Retinal pigment epithelial cell (primary cell): ENCODE data around the gene STH.
A peak's percentile ranks its signal among the peaks of the same experiment; 100 is the strongest.

ENCODE experiments used
- DNase-seq: peaks from one replicate; pipeline ENCODE4 v3.0.0-alpha.2; 2010; ENCODE audit warnings: low read depth
- H3K4me3 ChIP-seq: 2 replicates; pipeline ENCODE4 v1.5.1; 2011; ENCODE audit warnings: mild to moderate bottlenecking, low read length, control low read depth, moderate library complexity
- TF ChIP-seq, protein P1 (sequence below): conservative IDR thresholded peaks from 2 replicates; pipeline ENCODE4 v1.5.1; 2011; ENCODE audit warnings: low read depth, low read length, control low read depth, inconsistent platforms

Gene STH

DNA sequence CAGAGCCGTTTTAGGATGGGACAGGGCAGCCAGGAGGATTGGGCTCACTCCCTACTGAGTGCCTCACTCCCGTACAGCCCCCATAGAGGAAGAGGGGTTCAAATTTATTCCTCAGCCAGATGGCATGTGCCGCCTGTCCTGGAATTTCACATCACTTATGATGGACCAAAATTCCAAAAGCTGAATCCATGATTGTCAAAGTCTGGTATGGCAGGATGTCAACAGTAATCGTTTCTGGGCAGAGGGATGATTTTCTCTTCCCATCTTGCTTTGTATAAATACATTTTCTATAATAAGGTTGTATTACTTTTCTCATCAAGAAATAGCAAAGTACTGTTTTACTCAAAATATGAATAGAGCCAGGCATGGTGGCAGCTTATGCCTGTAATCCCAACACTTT is 38.7 kb upstream of the STH start:
- TF ChIP-seq, protein P1, sequence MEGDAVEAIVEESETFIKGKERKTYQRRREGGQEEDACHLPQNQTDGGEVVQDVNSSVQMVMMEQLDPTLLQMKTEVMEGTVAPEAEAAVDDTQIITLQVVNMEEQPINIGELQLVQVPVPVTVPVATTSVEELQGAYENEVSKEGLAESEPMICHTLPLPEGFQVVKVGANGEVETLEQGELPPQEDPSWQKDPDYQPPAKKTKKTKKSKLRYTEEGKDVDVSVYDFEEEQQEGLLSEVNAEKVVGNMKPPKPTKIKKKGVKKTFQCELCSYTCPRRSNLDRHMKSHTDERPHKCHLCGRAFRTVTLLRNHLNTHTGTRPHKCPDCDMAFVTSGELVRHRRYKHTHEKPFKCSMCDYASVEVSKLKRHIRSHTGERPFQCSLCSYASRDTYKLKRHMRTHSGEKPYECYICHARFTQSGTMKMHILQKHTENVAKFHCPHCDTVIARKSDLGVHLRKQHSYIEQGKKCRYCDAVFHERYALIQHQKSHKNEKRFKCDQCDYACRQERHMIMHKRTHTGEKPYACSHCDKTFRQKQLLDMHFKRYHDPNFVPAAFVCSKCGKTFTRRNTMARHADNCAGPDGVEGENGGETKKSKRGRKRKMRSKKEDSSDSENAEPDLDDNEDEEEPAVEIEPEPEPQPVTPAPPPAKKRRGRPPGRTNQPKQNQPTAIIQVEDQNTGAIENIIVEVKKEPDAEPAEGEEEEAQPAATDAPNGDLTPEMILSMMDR: no peak
- DNase-seq: no peak
- H3K4me3 ChIP-seq: no peak overlapping the region

DNA sequence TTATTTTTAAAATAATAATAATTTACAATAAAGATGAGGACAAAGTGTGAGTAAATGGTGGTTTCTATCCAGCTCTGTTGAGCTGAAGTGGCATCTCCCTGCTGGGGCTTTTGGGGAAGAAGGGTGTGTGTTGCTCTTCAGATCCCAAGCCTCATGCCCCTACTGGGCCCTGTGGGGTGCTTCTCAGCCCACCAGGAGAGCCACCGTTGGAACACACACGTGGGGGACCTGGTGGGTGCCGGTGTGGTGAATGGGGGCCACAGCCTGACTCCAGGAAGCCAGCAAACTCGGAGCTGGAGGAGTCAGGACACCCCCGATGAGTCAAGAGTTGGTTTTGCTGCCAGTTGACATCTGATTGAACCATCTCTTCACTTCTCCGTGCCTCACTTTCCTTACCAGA is 37.8 kb upstream of the STH start:
- no peak for DNase-seq
- TF ChIP-seq, protein P1: no peak

DNA sequence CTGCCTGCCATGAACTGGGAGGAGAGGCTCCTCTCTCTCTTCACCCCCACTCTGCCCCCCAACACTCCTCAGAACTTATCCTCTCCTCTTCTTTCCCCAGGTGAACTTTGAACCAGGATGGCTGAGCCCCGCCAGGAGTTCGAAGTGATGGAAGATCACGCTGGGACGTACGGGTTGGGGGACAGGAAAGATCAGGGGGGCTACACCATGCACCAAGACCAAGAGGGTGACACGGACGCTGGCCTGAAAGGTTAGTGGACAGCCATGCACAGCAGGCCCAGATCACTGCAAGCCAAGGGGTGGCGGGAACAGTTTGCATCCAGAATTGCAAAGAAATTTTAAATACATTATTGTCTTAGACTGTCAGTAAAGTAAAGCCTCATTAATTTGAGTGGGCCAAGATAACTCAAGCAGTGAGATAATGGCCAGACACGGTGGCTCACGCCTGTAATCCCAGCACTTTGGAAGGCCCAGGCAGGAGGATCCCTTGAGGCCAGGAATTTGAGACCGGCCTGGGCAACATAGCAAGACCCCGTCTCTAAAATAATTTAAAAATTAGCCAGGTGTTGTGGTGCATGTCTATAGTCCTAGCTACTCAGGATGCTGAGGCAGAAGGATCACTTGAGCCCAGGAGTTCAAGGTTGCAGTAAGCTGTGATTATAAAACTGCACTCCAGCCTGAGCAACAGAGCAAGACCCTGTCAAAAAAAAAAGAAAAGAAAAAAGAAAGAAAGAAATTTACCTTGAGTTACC is 36.7 kb upstream of the STH start:
- no peak overlapping the region for H3K4me3 ChIP-seq
- TF ChIP-seq, protein P1: no peak
- DNase-seq: no peak

More for the DNA sequence above, 37.8 kb upstream of the STH start:
- no peak overlapping the region for H3K4me3 ChIP-seq

DNA sequence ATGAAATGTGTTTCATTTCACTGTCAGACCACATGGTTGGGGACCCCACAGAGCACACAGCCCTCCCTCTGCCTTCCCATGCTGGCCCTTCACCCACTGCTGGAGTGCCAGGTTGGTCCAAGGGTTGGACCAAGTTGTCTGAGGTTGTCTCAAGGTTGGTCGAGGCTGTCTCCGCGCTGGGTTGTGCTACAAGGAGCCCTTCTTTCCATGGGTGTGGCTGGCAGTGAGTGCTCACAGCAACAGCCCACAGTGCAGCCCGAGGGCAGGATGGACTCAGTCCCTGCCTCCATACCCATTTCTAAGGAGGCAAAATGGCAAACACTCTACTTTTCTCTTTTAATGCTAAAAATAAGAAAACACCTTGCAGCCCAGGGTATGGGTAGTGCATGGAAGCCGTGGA is 35.8 kb upstream of the STH start:
- H3K4me3 ChIP-seq: no peak overlapping the region
- no peak for DNase-seq
- TF ChIP-seq, protein P1: no peak

DNA sequence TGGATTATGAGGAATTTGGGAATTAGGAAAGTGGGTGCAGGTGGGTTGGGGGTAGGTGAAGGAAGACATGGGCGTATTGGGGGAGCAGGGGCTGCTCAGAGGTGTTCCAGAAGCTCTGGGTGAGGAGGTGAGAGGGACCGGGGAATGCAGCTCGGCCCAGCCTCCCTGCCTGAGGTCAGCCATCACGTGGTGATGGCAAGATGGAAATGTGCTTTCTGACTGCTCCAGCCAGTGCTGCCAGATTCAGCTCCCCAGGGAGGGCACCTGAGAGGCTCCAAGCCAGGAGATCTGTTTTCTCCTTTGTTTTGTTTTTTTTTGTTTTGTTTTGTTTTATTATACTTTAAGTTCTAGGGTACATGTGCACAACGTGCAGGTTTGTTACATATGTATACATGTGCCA is 35.2 kb upstream of the STH start:
- no peak for DNase-seq
- H3K4me3 ChIP-seq: no peak overlapping the region
- TF ChIP-seq, protein P1: no peak

DNA sequence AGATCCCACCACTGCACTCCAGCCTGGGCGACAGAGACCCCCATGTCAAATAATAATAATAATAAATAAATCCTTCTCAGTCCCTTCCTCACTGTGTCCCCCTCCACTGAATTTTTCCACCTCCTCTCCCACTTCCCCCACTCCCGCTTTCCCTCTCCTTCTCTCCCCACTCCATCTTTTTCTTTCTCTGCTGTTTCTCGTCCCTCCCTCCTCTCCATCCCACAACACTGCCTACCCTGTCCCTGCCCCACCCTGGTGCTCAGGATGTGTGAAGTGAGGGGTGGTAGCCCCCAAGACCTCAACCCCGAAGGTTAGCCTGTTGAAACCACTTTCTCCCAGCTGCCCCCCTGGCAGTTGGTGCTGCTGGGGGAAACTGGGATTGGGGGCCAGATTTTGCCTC is 34.4 kb upstream of the STH start:
- DNase-seq: no peak
- no peak overlapping the region for H3K4me3 ChIP-seq
- TF ChIP-seq, protein P1: no peak

DNA sequence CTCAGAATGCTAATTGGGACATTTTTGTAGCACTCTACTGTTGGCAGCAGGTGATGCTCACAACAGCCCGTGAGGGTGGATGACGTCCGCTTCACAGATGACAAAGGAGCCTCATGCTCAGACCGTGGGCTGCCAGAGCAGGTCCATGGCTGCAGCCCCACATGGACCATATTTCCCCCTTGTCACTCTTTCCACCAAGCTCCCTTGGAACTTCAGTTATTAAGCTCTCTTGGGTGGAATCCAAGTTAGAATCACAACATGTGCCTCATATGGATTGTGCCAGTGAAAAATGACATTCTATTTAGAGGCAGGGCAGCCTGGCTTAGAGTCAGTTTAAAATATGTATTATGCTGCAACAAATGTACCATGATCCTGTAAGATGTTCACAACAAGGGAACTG is 33.2 kb upstream of the STH start:
- peak; percentile 10 for DNase-seq
- TF ChIP-seq, protein P1: no peak
- H3K4me3 ChIP-seq: no peak overlapping the region
